ENCODE results near the gene ABHD14A. TPM values are rescaled to one million over a fixed set of nuclear protein-coding genes. Genes with fewer than 3 reads are reported as not detected.

Gene ABHD14A
- total and polyA plus RNA-seq, 2 experiments from 2014 or later = 17.1 to 55.1 TPM

GRCh38 chr3:52023101-52023770 lies 48.4 kb downstream of the ABHD14A start:
- no peaks in the 10 kb centered on the region for H4K20me1 ChIP-seq (ENCODE audit: insufficient read depth, poor library complexity, severe bottlenecking)
- no peaks in the 10 kb centered on the region for H3K27me3 ChIP-seq
- no peak overlapping the region for H2AFZ ChIP-seq
- WGBS (ENCODE audit: low lambda C conversion rate, missing lambda C conversion rate) = 96% methylated on average over 3 of the region's 3 CpGs
- H3K4me3 ChIP-seq = no peak overlapping the region
- DNase-seq (ENCODE audit: low spot score) = no peak
- no peak overlapping the region for H3K27ac ChIP-seq
- H3K9me2 ChIP-seq (replicated peaks; ENCODE audit: insufficient read depth) = no peaks in the 10 kb centered on the region
- no peak for TF ChIP-seq EZH2phosphoT487 (IDR thresholded peaks at IDR 0.05; ENCODE audit: low read depth, severe bottlenecking, unreplicated experiment)
- no peak for TF ChIP-seq CTCF (IDR thresholded peaks at IDR 0.05; ENCODE audit: poor library complexity)
- no peak for TF ChIP-seq EZH2 (IDR thresholded peaks at IDR 0.05; ENCODE audit: borderline replicate concordance)
- no peaks in the 10 kb centered on the region for H3K79me2 ChIP-seq
- no peak overlapping the region for H3K4me2 ChIP-seq
- H3K9me3 ChIP-seq (ENCODE audit: low read depth) = no peaks in the 10 kb centered on the region
- no peaks in the 10 kb centered on the region for H3K36me3 ChIP-seq (replicated peaks; ENCODE audit: insufficient read depth, low read depth)
- H3K4me1 ChIP-seq (ENCODE audit: insufficient read depth) = no peaks in the 10 kb centered on the region

- H3K79me2 ChIP-seq = no peaks in the 10 kb centered on the region
- no peak for TF ChIP-seq CTCF (IDR thresholded peaks at IDR 0.05; ENCODE audit: poor library complexity)
- TF ChIP-seq EZH2 (IDR thresholded peaks at IDR 0.05; ENCODE audit: borderline replicate concordance) = no peak
- no peak for TF ChIP-seq EZH2phosphoT487 (IDR thresholded peaks at IDR 0.05; ENCODE audit: low read depth, severe bottlenecking, unreplicated experiment)
- H3K27ac ChIP-seq = no peak overlapping the region
- no peaks in the 10 kb centered on the region for H3K27me3 ChIP-seq
- H3K36me3 ChIP-seq (replicated peaks; ENCODE audit: insufficient read depth, low read depth) = no peaks in the 10 kb centered on the region
- 75% methylated on average over 8 of the region's 8 CpGs for WGBS (ENCODE audit: low lambda C conversion rate, missing lambda C conversion rate)
- no peak overlapping the region for H3K4me2 ChIP-seq
- H4K20me1 ChIP-seq (ENCODE audit: insufficient read depth, poor library complexity, severe bottlenecking) = no peaks in the 10 kb centered on the region
- no peak for DNase-seq (ENCODE audit: low spot score)
- H3K9me3 ChIP-seq (ENCODE audit: low read depth) = no peaks in the 10 kb centered on the region
- H3K4me1 ChIP-seq (ENCODE audit: insufficient read depth) = no peaks in the 10 kb centered on the region
- H3K9me2 ChIP-seq (replicated peaks; ENCODE audit: insufficient read depth) = no peaks in the 10 kb centered on the region
- no peak overlapping the region for H3K4me3 ChIP-seq
- no peak overlapping the region for H2AFZ ChIP-seq
These were observed 49.2 kb downstream of the ABHD14A start for GRCh38 chr3:52023860-52024764.

- TF ChIP-seq CTCF (IDR thresholded peaks at IDR 0.05; ENCODE audit: poor library complexity) (no peak), EZH2 (IDR thresholded peaks at IDR 0.05; ENCODE audit: borderline replicate concordance) (no peak), EZH2phosphoT487 (IDR thresholded peaks at IDR 0.05; ENCODE audit: low read depth, severe bottlenecking, unreplicated experiment) (no peak)
These were observed 50.0 kb downstream of the ABHD14A start for GRCh38 chr3:52024765-52025452.

More at GRCh38 chr3:52024765-52025452, 50.0 kb downstream of the ABHD14A start:
- H3K36me3 ChIP-seq (replicated peaks; ENCODE audit: insufficient read depth, low read depth) = no peaks in the 10 kb centered on the region
- no peaks in the 10 kb centered on the region for H3K27me3 ChIP-seq
- H3K27ac ChIP-seq = no peak overlapping the region
- no peaks in the 10 kb centered on the region for H3K9me3 ChIP-seq (ENCODE audit: low read depth)
- H3K4me2 ChIP-seq = no peak overlapping the region
- no peaks in the 10 kb centered on the region for H3K9me2 ChIP-seq (replicated peaks; ENCODE audit: insufficient read depth)
- no peak overlapping the region for H3K4me3 ChIP-seq
- H4K20me1 ChIP-seq (ENCODE audit: insufficient read depth, poor library complexity, severe bottlenecking) = no peaks in the 10 kb centered on the region
- DNase-seq (ENCODE audit: low spot score) = no peak
- H2AFZ ChIP-seq = no peak overlapping the region
- H3K79me2 ChIP-seq = no peaks in the 10 kb centered on the region
- WGBS (ENCODE audit: low lambda C conversion rate, missing lambda C conversion rate) = 84% methylated on average over 6 of the region's 6 CpGs
- H3K4me1 ChIP-seq (ENCODE audit: insufficient read depth) = no peaks in the 10 kb centered on the region

Measured in hepatocyte (in vitro differentiated cells).